Smooth muscle cell (in vitro differentiated cells): ENCODE data around the gene P2RY8. TPM values are rescaled to one million over a fixed set of nuclear protein-coding genes. Genes with fewer than 3 reads are reported as not detected.

Experiments used
- DNase-seq: peaks from one replicate; lab custom pipeline; 2025; ENCODE audit not compliant: unreplicated experiment; lab: John Stamatoyannopoulos, UW
- H2AFZ ChIP-seq: fragments of 200-600 bp; sonication (generic); 2 replicates; pipeline ENCODE4 v1.6.0; 2016; ENCODE audit warnings: antibody characterized with exemption, low read depth, mild to moderate bottlenecking
- H3F3A ChIP-seq: fragments of 200-600 bp; sonication (generic); 2 replicates; pipeline ENCODE4 v1.6.0; 2017; ENCODE audit warnings: antibody characterized with exemption, low read depth
- H3K27ac ChIP-seq: fragments of 200-600 bp; sonication (generic); 2 replicates; pipeline ENCODE4 v1.5.1; 2016; ENCODE audit warnings: low read depth, mild to moderate bottlenecking
- H3K27me3 ChIP-seq: fragments of 200-600 bp; sonication (generic); 2 replicates; pipeline ENCODE4 v1.6.1; 2016; ENCODE audit warnings: low read depth, mild to moderate bottlenecking
- H3K36me3 ChIP-seq: fragments of 200-600 bp; sonication (generic); 2 replicates; pipeline ENCODE4 v1.5.1; 2016; ENCODE audit warnings: low read depth
- H3K4me1 ChIP-seq: fragments of 200-600 bp; sonication (generic); 2 replicates; pipeline ENCODE4 v1.5.1; 2016; ENCODE audit warnings: low read depth
- H3K4me2 ChIP-seq: fragments of 200-600 bp; sonication (generic); 2 replicates; pipeline ENCODE4 v1.6.0; 2016; ENCODE audit warnings: mild to moderate bottlenecking
- H3K4me3 ChIP-seq: fragments of 200-600 bp; sonication (generic); 2 replicates; pipeline ENCODE4 v1.5.1; 2016; ENCODE audit warnings: mild to moderate bottlenecking
- H3K79me2 ChIP-seq: fragments of 200-600 bp; sonication (generic); 2 replicates; pipeline ENCODE4 v1.6.0; 2016; ENCODE audit warnings: low read depth, mild to moderate bottlenecking
- H3K9ac ChIP-seq: fragments of 200-600 bp; sonication (generic); 2 replicates; pipeline ENCODE4 v1.6.0; 2016; ENCODE audit warnings: low read depth
- H3K9me3 ChIP-seq: fragments of 200-600 bp; sonication (generic); replicated peaks from 2 replicates; pipeline ENCODE4 v1.5.1; 2016; ENCODE audit warnings: low read depth
- H4K20me1 ChIP-seq: fragments of 200-600 bp; sonication (generic); 2 replicates; pipeline ENCODE4 v1.6.0; 2016; ENCODE audit warnings: low read depth
- WGBS: methylation state at CpG from one replicate; pipeline ENCODE4 v1.1.7; 2016; ENCODE audit warnings: low lambda C conversion rate; 5-methylcytosine and 5-hydroxymethylcytosine counted together
- polyA plus RNA-seq: library from polyadenylated mRNA; unstranded; fragments of >200 nt; fragmentation: Nextera tagmentation; extraction: Ambion mirVana; gene quantifications from 2 replicates; pipeline ENCODE4 v1.2.1, GENCODE V29; 2016
- total RNA-seq: library from RNA; depleted of rRNA; stranded (reverse); fragments of >200 nt; gene quantifications from 2 replicates; pipeline ENCODE4 v1.2.3, GENCODE V29; 2014
- TF ChIP-seq, protein P1 (sequence below): fragments of 200-600 bp; sonication (generic); IDR thresholded peaks from 2 replicates; pipeline ENCODE4 v1.5.1; 2017; ENCODE audit warnings: borderline replicate concordance, mild to moderate bottlenecking, antibody characterized with exemption; ENCODE audit not compliant: insufficient read depth, poor library complexity, severe bottlenecking

Gene P2RY8
- total and polyA plus RNA-seq, 2 experiments from 2014 or later, result not detected

DNA sequence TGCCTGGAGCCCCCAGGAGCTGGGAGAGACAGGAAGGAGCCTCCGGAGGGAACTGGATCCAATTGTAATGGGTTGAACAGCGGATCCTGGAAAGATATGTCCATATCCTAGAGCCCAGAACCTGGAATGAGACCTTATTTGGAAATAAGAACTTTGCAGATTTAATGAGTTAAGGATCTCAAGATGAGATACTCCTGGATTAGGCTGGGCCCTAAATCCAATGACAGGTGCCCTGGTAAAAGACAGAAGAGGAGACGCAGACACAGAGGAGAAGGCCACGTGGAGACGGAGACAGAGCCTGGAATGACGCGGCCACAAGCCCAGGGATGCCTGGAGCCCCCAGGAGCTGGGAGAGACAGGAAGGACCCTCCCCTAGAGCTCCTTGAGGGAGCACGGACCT lies 34.1 kb downstream of the P2RY8 start:
- no peak overlapping the region for H3K27ac ChIP-seq
- H4K20me1 ChIP-seq, result no peaks in the 10 kb centered on the region
- no peak overlapping the region for H3K9ac ChIP-seq
- H2AFZ ChIP-seq, result no peak overlapping the region
- H3K4me2 ChIP-seq, result no peak overlapping the region
- H3F3A ChIP-seq, result no peaks in the 10 kb centered on the region
- no peaks in the 10 kb centered on the region for H3K27me3 ChIP-seq
- no peaks in the 10 kb centered on the region for H3K4me1 ChIP-seq
- no peak overlapping the region for H3K4me3 ChIP-seq
- WGBS, result 95% methylated on average over 8 of the region's 8 CpGs
- H3K79me2 ChIP-seq, result no peaks in the 10 kb centered on the region
- H3K36me3 ChIP-seq, result no peaks in the 10 kb centered on the region
- TF ChIP-seq, protein P1, sequence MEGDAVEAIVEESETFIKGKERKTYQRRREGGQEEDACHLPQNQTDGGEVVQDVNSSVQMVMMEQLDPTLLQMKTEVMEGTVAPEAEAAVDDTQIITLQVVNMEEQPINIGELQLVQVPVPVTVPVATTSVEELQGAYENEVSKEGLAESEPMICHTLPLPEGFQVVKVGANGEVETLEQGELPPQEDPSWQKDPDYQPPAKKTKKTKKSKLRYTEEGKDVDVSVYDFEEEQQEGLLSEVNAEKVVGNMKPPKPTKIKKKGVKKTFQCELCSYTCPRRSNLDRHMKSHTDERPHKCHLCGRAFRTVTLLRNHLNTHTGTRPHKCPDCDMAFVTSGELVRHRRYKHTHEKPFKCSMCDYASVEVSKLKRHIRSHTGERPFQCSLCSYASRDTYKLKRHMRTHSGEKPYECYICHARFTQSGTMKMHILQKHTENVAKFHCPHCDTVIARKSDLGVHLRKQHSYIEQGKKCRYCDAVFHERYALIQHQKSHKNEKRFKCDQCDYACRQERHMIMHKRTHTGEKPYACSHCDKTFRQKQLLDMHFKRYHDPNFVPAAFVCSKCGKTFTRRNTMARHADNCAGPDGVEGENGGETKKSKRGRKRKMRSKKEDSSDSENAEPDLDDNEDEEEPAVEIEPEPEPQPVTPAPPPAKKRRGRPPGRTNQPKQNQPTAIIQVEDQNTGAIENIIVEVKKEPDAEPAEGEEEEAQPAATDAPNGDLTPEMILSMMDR, result no peak
- DNase-seq, result no peak
- no peaks in the 10 kb centered on the region for H3K9me3 ChIP-seq

DNA sequence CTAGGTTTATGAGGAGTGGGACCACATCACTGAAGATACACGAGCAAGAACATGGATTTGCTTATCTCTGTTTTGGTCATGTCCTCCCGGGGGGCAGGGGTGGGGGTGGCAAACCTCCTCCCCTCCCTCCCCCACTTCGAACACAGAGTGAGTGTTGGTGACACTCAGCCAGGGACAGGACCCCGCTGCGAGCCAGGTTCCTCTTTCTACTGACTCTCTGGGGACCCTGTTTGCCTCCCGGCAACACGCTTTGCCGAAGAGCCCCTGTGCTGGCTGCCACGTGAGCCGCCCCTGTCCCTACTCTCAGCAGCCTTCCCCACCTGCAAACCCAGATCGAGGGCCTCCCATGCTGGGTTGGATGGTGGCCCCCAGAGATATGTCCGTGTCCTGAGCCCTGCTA lies 34.7 kb downstream of the P2RY8 start:
- Histone ChIP-seq H3K9ac (no peak overlapping the region), H2AFZ (no peak overlapping the region), H3K27me3 (no peaks in the 10 kb centered on the region), H3K79me2 (no peaks in the 10 kb centered on the region), H3F3A (no peaks in the 10 kb centered on the region), H4K20me1 (no peaks in the 10 kb centered on the region), H3K9me3 (no peaks in the 10 kb centered on the region), H3K4me2 (no peak overlapping the region), H3K4me3 (no peak overlapping the region), H3K36me3 (no peaks in the 10 kb centered on the region), H3K4me1 (no peaks in the 10 kb centered on the region), H3K27ac (no peak overlapping the region)
- WGBS, result 78% methylated on average over 12 of the region's 12 CpGs
- TF ChIP-seq, protein P1, result no peak
- DNase-seq, result no peak

DNA sequence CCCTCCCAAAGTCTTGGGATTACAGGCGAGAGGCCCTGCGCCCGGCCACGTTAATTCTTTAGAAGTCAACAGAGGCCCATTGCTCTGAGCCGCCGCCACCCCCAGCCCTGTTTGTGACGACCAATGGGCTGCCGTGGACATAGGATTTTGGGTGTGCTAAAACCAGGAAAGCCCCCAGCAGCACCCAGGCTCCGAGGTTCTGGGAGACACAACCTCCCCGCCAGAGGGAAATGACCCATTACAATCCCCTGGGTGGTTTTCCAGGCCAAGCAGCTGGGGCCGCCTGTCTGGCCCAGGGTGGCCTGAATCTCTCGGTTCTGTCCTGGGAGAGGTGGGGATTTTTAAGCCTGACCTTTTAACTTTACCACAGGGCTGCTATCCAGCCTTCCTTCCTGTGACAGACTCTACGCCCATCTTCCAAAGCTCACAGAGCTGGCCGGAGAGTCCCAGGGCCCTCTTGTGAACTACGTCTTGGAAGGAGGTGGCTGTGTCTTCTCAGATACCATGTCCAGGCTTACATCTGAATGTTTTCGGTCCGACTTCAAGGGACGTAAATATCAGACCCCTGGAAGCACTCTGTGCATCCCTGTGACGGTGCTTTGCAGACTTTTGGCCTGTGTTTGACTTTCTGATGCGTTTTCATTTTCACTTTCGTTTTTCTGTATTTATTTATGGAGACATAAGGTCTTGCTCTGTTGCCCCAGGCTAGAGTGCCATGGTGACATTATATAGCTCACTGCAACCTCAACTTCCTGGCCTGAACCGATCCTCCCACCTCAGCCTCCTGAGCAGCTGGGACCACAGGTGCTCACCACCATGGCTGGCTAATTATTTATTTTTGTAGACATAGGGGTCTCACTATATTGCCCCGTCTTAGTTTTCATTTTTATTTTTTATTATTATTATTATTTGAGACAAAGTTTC lies 36.0 kb downstream of the P2RY8 start:
- no peak overlapping the region for H3K27ac ChIP-seq
- H3K4me3 ChIP-seq, result no peak overlapping the region
- H3K4me2 ChIP-seq, result no peak overlapping the region
- no peaks in the 10 kb centered on the region for H3K9me3 ChIP-seq
- H3K79me2 ChIP-seq, result no peaks in the 10 kb centered on the region
- H2AFZ ChIP-seq, result no peak overlapping the region
- no peaks in the 10 kb centered on the region for H4K20me1 ChIP-seq
- no peaks in the 10 kb centered on the region for H3F3A ChIP-seq
- TF ChIP-seq, protein P1, result no peak
- DNase-seq, result no peak
- H3K9ac ChIP-seq, result no peak overlapping the region
- WGBS, result 94% methylated on average over 23 of the region's 23 CpGs
- no peaks in the 10 kb centered on the region for H3K36me3 ChIP-seq
- no peaks in the 10 kb centered on the region for H3K27me3 ChIP-seq
- no peaks in the 10 kb centered on the region for H3K4me1 ChIP-seq
